GM18861 (cell line): ENCODE results near the gene SHANK3.
"Not testable (repeated sequence)": the region's sequence is repeated elsewhere in the genome, so short reads cannot be mapped to it uniquely, and the experiment has no call there.

Experiments
- ATAC-seq: cut with Tn5 transposase; IDR thresholded peaks from one replicate; pipeline ENCODE4 v1.9.1; 2021; ENCODE audit not compliant: unreplicated experiment

The SHANK3 gene

GRCh38 chr22:50672471-50673230, at the start of gene SHANK3:
SHANK3 (plus strand) TSS chr22:50672823.
- ATAC-seq = no peak

- no peak for ATAC-seq
Measured at GRCh38 chr22:50624347-50625130, 48.1 kb upstream of the SHANK3 start.

- no peak for ATAC-seq
Measured at GRCh38 chr22:50625131-50625567, 47.5 kb upstream of the SHANK3 start.

DNA sequence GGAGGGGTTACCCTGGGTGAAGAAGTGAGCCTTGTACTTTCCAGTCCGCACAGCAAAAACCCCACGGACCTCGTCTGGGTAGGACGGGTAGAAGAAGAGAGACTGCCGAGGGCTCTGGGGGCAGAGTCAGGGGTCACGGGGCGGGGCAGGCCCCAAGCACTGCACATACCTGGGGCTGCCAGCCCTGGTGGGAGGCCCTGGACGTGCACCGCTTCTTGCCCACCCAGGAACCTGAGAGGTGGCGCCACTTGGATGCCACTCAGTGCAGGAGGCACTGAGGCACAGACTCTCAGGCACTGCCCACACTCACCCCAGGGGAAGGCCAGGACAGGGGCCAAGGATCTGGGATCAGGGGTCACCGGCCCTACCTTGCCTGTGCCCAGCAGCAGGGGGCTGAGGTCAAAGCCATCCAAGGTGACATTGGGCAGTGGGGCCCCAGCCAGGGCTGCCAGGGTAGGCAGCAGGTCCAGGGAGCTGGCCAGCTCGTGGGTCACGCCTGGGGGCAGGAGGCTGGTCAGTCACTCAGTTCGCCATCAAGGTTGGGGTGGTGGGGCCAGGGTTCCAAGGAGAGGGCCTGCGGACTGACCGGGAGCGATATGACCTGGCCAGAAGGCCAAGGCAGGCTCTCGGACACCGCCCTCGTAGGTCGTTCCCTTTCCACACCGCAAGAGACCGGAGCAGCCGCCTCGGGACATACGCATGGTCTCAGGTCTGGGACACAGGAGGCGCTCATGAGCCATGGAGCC, 46.9 kb upstream of the SHANK3 start:
- no peak for ATAC-seq

DNA sequence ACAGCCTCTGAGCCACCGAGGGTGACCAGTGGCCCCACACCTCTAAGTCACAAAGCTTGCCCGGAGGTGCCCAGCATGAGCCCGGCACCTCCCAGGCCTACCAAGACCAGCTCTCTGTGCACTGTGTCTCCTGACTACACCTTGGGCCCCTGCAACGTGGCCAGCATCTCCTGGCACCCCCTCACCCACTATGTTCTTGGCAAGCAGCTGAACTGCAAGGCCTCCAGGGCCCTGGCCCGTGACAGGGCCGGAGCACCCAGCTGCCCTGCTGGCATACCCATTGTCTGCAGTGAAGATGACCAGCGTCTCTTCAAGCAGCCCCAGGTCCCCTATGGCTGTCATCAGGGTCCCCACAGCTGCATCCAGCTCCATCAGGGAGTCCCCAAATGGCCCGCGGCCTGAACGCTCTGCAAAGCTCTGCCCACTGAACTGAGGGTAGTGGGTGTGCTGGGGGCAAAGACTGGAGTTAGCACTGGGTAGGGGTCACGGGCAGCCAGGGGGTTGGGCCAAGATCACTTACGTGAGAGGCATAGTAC, 46.2 kb upstream of the SHANK3 start:
- no peak for ATAC-seq

GRCh38 chr22:50626850-50627641, 45.6 kb upstream of the SHANK3 start:
- no peak for ATAC-seq

- ATAC-seq = peak; percentile 53
Measured at GRCh38 chr22:50627642-50628542, 44.7 kb upstream of the SHANK3 start, which contains the start of gene ARSA. ARSA (minus strand) TSS chr22:50628152; CDS start chr22:50627779, 373 bp downstream.

GRCh38 chr22:50628543-50629134, 44.0 kb upstream of the SHANK3 start:
- no peak for ATAC-seq

GRCh38 chr22:50630376-50630775, 42.2 kb upstream of the SHANK3 start:
- ATAC-seq = no peak

- ATAC-seq = no peak
Measured at GRCh38 chr22:50633086-50633485, 39.5 kb upstream of the SHANK3 start.

DNA sequence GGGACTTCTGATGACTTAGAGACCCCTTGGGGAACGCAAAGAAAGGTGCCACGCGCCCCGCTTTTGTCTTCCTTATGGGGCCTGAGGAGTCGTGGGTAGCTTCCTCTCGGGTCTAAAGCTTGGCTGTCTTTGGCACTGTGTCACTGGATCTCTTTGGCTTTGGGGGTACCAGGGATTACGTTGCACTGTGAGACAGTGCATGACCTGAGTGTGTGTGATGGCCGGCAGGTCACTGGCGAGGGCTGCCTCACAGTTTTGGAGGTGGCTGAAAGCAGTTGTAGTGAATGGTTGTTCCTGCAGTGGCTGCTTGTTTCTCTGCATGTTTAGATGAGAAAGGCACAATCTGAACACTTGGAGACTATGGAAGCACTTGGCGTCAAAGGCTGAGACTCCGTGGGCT, 38.9 kb upstream of the SHANK3 start:
- no peak for ATAC-seq

DNA sequence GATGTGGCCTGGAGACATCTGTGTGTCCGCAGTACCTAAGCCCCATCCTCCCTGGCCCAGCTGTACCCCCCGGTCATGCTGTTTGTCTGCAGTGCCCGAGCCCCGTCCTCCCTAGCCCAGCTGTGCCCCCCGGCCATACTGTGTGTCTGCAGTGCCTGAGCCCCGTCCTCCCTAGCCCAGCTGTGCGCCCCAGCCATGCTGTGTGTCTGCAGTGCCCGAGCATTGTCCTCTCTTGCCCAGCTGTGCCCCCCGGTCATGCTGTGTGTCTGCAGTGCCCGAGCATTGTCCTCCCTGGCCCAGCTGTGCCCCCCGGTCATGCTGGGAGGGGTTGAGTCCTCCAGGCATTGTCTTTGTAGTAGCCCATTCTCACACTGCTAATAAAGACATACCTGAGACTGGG, 37.0 kb upstream of the SHANK3 start:
- ATAC-seq = no peak

GRCh38 chr22:50640296-50640695, 32.3 kb upstream of the SHANK3 start:
- ATAC-seq = not testable (repeated sequence)

DNA sequence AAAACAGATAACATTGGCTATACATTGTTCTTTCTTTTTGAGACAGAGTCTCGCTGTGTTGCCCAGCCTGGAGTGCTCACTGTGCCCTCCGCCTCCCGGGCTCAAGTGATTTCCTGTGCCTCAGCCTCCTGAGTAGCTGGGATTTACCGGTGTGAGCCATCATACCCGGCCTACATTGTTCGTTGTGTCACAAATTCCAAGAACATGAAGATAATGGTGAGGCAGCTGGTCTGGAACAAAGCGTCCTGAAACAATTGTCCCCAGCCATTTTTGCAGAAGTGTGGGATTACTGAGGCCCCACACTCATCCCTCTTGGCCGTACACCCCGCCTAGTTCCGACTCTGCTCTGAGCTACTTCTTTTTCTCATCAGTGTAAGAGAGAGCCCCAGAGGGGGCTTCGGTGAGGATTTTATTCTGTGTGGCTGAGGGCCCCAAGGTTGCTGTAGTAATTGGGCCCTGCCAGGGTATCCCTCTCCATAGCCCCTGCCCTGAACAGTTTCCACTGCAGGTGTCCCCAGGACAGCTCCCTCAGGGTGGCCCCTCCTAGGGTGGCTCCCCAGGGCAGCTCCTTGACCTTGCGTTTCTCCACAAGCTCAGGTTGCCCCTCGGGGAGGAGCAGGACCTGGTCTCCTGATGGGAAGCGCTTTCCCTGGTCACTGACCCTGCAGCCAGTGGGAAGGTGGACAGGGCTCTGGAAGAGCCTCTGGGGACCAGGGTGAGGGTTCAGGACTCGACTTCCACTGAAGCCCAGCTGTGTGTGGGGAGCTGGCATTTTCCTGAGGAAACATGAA, 31.6 kb upstream of the SHANK3 start:
- no peak for ATAC-seq

GRCh38 chr22:50641696-50642607, 30.7 kb upstream of the SHANK3 start:
- no peak for ATAC-seq

DNA sequence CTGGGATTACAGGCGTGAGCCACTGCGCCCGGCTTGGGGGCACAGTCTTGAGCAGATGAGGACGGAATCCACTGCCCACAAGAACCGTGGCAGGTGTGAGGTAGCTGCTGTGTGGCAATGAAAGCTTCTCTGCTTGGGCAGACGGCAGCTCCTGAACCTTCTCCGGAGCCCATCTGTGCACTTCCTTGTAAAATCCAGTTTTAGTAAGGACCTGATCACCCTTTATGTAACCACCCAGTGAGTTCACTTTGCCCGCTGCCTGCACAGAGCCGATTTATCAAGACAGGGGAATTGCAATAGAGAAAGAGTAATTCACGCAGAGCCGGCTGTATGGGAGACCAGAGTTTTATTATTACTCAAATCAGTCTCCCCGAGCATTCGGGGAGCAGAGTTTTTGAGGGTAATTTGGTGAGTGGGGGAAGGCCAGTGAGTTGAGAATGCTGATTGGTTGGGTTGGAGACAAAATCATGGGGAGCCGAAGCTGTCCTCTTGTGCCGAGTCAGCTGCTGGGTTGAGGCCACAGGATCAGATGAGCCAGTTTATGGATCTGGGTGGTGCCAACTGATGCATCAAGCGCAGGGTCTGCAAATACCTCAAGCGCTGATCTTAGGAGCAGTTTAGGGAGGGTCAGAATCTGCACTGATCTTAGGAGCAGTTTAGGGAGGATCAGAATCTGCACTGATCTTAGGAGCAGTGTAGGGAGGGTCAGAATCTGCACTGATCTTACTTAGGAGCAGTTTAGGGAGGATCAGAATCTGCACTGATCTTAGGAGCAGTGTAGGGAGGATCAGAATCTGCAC, 29.4 kb upstream of the SHANK3 start:
- not testable (repeated sequence) for ATAC-seq

- ATAC-seq = not testable (repeated sequence)
Measured at GRCh38 chr22:50643821-50644101, 28.9 kb upstream of the SHANK3 start.
